DMS153 (cell line): ENCODE results near the gene CNTLN.
A peak's percentile ranks its signal among the peaks of the same experiment; 100 is the strongest.
"Not testable (repeated sequence)": the region's sequence is repeated elsewhere in the genome, so short reads cannot be mapped to it uniquely, and the experiment has no call there.

ENCODE experiments used
- DNase-seq: peaks from one replicate; lab custom pipeline; 2025; lab: John Stamatoyannopoulos, UW

Gene CNTLN

DNA sequence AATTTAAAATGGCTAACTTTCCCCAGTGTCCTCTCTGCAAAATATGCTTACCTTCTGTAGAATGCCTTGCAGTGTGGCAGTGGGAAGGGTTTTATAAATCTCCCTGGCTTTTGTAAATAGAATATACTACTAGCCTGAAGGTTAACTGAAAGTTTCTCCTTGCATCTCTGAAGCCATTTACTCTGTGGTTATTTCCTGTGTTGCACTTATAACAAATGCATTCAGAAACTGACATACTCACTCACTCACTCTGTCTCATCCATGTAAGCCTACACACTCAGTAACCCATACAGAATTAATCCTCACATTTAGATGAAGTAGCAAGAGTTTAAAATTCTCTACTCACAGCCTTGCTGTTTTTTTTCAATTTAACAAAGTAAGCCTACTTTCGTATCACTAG, 356.9 kb downstream of the CNTLN start:
- DNase-seq: no peak

- no peak for DNase-seq
Measured at GRCh38 chr9:17503196-17503595, 368.4 kb downstream of the CNTLN start.

DNA sequence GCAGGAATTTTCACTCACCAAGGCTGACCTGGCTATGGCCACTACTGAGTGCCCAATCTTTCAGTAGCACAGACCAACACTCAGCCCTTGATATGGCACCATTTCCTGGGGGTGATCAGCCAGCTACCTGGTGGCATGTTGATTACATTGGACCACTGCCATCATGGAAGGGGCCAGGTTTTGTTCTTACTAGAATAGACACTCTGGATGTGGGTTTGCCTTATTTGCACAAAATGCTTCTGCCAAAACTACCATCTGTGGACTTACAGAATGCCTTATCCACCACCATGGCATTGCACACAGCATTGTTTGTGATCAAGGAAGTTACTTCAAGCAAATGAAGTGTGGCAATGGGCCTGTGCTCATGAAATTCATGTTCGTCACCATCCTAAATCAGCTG, 374.3 kb downstream of the CNTLN start:
- peak; percentile 68 for DNase-seq

GRCh38 chr9:17509701-17510100, 374.9 kb downstream of the CNTLN start:
- no peak for DNase-seq

GRCh38 chr9:17519761-17520160, 384.9 kb downstream of the CNTLN start:
- no peak for DNase-seq

GRCh38 chr9:17520268-17521064, 385.6 kb downstream of the CNTLN start:
- DNase-seq: no peak

GRCh38 chr9:17521100-17521855, 386.4 kb downstream of the CNTLN start:
- no peak for DNase-seq

DNA sequence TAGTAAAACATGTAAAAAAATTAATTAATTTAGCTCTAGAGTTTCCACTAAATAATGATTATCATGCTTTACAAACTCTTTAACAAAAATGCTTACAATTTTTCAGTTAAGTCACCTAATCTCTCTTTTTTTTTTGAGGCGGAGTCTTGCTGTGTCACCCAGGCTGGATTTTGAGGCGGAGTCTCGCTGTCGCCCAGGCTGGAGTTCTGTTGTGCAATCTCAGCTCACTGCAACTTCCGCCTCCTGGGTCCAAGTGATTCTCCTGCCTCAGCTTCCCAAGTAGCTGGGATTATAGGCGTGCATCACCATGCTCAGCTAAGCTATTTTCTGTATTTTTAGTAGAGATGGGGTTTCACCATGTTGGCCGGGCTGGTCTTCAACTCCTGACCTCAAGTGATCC, 391.9 kb downstream of the CNTLN start:
- DNase-seq: not testable (repeated sequence)

GRCh38 chr9:17528859-17529258, 394.0 kb downstream of the CNTLN start:
- no peak for DNase-seq

GRCh38 chr9:17531642-17532254, 396.9 kb downstream of the CNTLN start:
- DNase-seq: no peak

GRCh38 chr9:17532461-17532860, 397.6 kb downstream of the CNTLN start:
- DNase-seq: no peak

GRCh38 chr9:17535176-17535575, 400.3 kb downstream of the CNTLN start:
- no peak for DNase-seq

DNA sequence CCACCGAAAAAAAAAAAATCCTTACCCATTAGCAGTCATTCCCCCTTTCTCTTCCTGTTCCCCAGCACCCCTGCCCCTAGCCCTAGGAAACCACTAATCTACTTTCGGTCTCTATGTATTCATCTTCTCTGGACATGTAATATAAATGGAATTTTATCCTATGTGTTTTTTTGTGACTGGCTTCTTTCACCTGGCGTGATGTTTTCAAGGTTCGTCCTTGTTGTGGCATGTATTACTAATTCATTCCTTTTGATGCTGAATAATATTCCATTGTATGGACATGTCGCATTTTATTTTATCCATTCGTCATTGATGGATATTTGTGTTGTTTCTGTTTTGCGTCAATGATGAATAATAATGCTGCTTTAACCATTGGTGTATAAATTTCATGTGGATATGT, 401.2 kb downstream of the CNTLN start:
- DNase-seq: no peak

GRCh38 chr9:17551023-17551422, 416.2 kb downstream of the CNTLN start:
- no peak for DNase-seq
